Transverse colon (tissue), 4 donors: ENCODE data around the gene POLR3GL. TPM values are rescaled to one million over a fixed set of nuclear protein-coding genes. Genes with fewer than 3 reads are reported as not detected.

Source experiments
- DNase-seq: peaks from one replicate; pipeline ENCODE4 v3.0.0-alpha.2; 2019
- H3K27ac ChIP-seq, 4 donors: fragments of 200-600 bp; sonication (generic); 2 replicates each; pipeline ENCODE4 v1.5.1; 2016 to 2018; ENCODE audit warnings: inconsistent platforms in 4 of 4
- H3K27me3 ChIP-seq: fragments of 200-600 bp; sonication (generic); 2 replicates; pipeline ENCODE4 v1.5.1; 2017; ENCODE audit warnings: inconsistent platforms
- H3K36me3 ChIP-seq, 4 donors: fragments of 200-600 bp; sonication (generic); 2 replicates each; pipeline ENCODE4 v1.5.1; 2017 to 2019; ENCODE audit warnings: inconsistent platforms in 4 of 4
- H3K4me1 ChIP-seq, 4 donors: fragments of 200-600 bp; sonication (generic); 2 replicates each; pipeline ENCODE4 v1.5.1; 2017 to 2020; ENCODE audit warnings: inconsistent platforms in 4 of 4
- H3K4me3 ChIP-seq, 4 donors: fragments of 200-600 bp; sonication (generic); 1 replicate in 1 of 4; 2 replicates in 3 of 4; pipeline versions ENCODE4 v1.5.1 to v1.6.1; 2017 to 2019; ENCODE audit warnings: inconsistent platforms in 4 of 4
- H3K9me3 ChIP-seq, 2 donors: fragments of 200-600 bp; sonication (generic); 2 replicates each; pipeline ENCODE4 v1.5.1; 2017 to 2019; ENCODE audit warnings: inconsistent platforms in 2 of 2
- CTCF ChIP-seq, 5 experiments: fragments of 200-600 bp in 3 of 5; fragments of 450-650 bp in 2 of 5; sonication (generic) in 3 of 5; IDR thresholded peaks; 1 replicate in 2 of 5; 2 replicates in 3 of 5; pipeline ENCODE4 v1.5.1; 2016 to 2017; ENCODE audit warnings: antibody characterized with exemption in 5 of 5, inconsistent platforms in 3 of 5, mild to moderate bottlenecking in 2 of 5, moderate library complexity in 1 of 5
- EP300 ChIP-seq: sonication (generic); formaldehyde crosslinking; IDR thresholded peaks from one replicate; pipeline ENCODE4 v1.6.1; 2017; ENCODE audit warnings: antibody characterized with exemption, low read depth
- POLR2A ChIP-seq: fragments of 450-650 bp; IDR thresholded peaks from one replicate; pipeline ENCODE4 v1.6.1; 2016; ENCODE audit warnings: antibody characterized with exemption, mild to moderate bottlenecking, moderate library complexity
- POLR2AphosphoS5 ChIP-seq, 3 donors: sonication (generic); formaldehyde crosslinking; IDR thresholded peaks; one replicate each; pipeline ENCODE4 v1.6.1; 2016; ENCODE audit warnings: antibody characterized with exemption in 3 of 3
- WGBS, 2 donors: methylation state at CpG; one replicate each; pipeline ENCODE4 v1.1.5; 2018; ENCODE audit warnings: low coverage in 1 of 2; 5-methylcytosine and 5-hydroxymethylcytosine counted together
- in situ Hi-C, 4 donors: fragments of 200-750 bp; cut with MboI; loops; one replicate each; pipeline versions ENCODE4 v1.15.0 to v1.15.1; 2017; ENCODE audit warnings: low sequenced_read_pairs in 3 of 4, low pct_ligation_motif_present in 1 of 4, low pct_unique_long_range_greater_than_20kb in 1 of 4
- intact Hi-C: fragments of 100-400 bp; cut with DNase I; formaldehyde crosslinking; loops from one replicate; pipeline ENCODE4 v1.15.1; 2023; ENCODE audit warnings: low total_unique reads
- total RNA-seq, 4 donors: library from RNA; depleted of rRNA; stranded (reverse); fragments of >200 nt; gene quantifications; one replicate each; pipeline ENCODE4 v1.1.0, GENCODE V29; 2016

POLR3GL gene
- total RNA-seq, 4 donors from 2014 or later, result 1.2 to 23.7 (median 14.4) TPM

GRCh38 chr1:145951526-145951925 lies 13.0 kb upstream of the POLR3GL start:
- 94% methylated on average over 1 of the region's 1 CpG; no CpG with 5 or more reads in 1 of the 2 donors for WGBS, 2 donors
- in situ Hi-C loops, result no loop called here
- H3K27ac ChIP-seq, result no peak overlapping the region
- DNase-seq, result no peak
- intact Hi-C loops, result no loop called here
- H3K9me3 ChIP-seq, result no peaks in the 10 kb centered on the region
- no peak for TF ChIP-seq CTCF (IDR thresholded peaks at IDR 0.05)
- TF ChIP-seq EP300, result no peak
- no peak overlapping the region for H3K4me3 ChIP-seq
- peaks cover 7 to 34% (median 24%) of the 10 kb centered on the region in 4 donors for H3K4me1 ChIP-seq
- no peaks in the 10 kb centered on the region for H3K27me3 ChIP-seq
- no peaks in the 10 kb centered on the region for H3K36me3 ChIP-seq

GRCh38 chr1:145952903-145953302 lies 11.6 kb upstream of the POLR3GL start:
- H3K9me3 ChIP-seq, result no peaks in the 10 kb centered on the region
- in situ Hi-C loops, result no loop called here
- no peak for TF ChIP-seq EP300
- no peak for TF ChIP-seq POLR2A
- no peak for TF ChIP-seq CTCF (IDR thresholded peaks at IDR 0.05)
- no peak for TF ChIP-seq POLR2AphosphoS5 (IDR thresholded peaks at IDR 0.05)
- no peak overlapping the region for H3K27ac ChIP-seq
- intact Hi-C loops, result no loop called here
- H3K4me1 ChIP-seq, result peaks cover 7 to 42% (median 26%) of the 10 kb centered on the region in 4 donors
- H3K36me3 ChIP-seq, result no peaks in the 10 kb centered on the region
- H3K27me3 ChIP-seq, result no peaks in the 10 kb centered on the region
- H3K4me3 ChIP-seq, result no peak overlapping the region
- 100% methylated on average over 3 of the region's 3 CpGs for WGBS, 2 donors
- DNase-seq, result no peak

GRCh38 chr1:145953861-145954260 lies 10.6 kb upstream of the POLR3GL start:
- in situ Hi-C loops, result no loop called here
- DNase-seq, result no peak
- Histone ChIP-seq H3K27ac (no peak overlapping the region), H3K9me3 (no peaks in the 10 kb centered on the region), H3K4me3 (no peak overlapping the region), H3K36me3 (no peaks in the 10 kb centered on the region), H3K27me3 (peaks cover under 1% of the 10 kb centered on the region), H3K4me1 (peaks cover 12 to 49% (median 32%) of the 10 kb centered on the region in 4 donors)
- TF ChIP-seq POLR2A, result no peak
- no peak for TF ChIP-seq EP300
- TF ChIP-seq POLR2AphosphoS5 (IDR thresholded peaks at IDR 0.05), result no peak
- TF ChIP-seq CTCF (IDR thresholded peaks at IDR 0.05), result no peak
- 51 to 63% methylated on average over 2 to 6 of the region's 6 CpGs for WGBS, 2 donors
- intact Hi-C loops, result no loop called here

- peak overlapping the region; percentile 86 to 96 (median 92) for H3K27ac ChIP-seq
- H3K27me3 ChIP-seq, result peaks cover 16% of the 10 kb centered on the region
- intact Hi-C loops, result no loop called here
- DNase-seq, result no peak
- no peaks in the 10 kb centered on the region for H3K36me3 ChIP-seq
- WGBS, 2 donors, result 59 to 80% methylated on average over 2 of the region's 2 CpGs
- in situ Hi-C loops, result no loop called here
- no peaks in the 10 kb centered on the region for H3K9me3 ChIP-seq
- peaks cover 12 to 58% (median 33%) of the 10 kb centered on the region in 4 donors for H3K4me1 ChIP-seq
- TF ChIP-seq POLR2AphosphoS5 (IDR thresholded peaks at IDR 0.05) (no peak), CTCF (IDR thresholded peaks at IDR 0.05) (no peak), POLR2A (no peak), EP300 (no peak)
- H3K4me3 ChIP-seq, result peak overlapping the region in 1 of 4 donors; percentile 64
These were observed 9.1 kb upstream of the POLR3GL start for GRCh38 chr1:145955436-145955835.
